IMR-90 (cell line): ENCODE data around the gene KLK8. TPM values are rescaled to one million over a fixed set of nuclear protein-coding genes. Genes with fewer than 3 reads are reported as not detected.

Experiments
- ATAC-seq: fragments of 200-7000 bp; cut with Tn5 transposase; 2 replicates; pipeline ENCODE4 v1.9.1; 2020; ENCODE audit warnings: low read depth, mild to moderate bottlenecking, moderate library complexity
- BruUV-seq: library from RNA; stranded (reverse); fragments of 400-500 nt; replicated peaks from 2 replicates; lab custom pipeline; 2021; lab: Mats Ljungman, UMichigan
- CTCF ChIA-PET: fragments of 300-600 bp; formaldehyde crosslinking; extraction: SDS; loops from one replicate; lab custom pipeline; 2021; ENCODE audit warnings: antibody characterized with exemption; lab: Yijun Ruan, JAX
- POLR2A ChIA-PET: fragments of 300-600 bp; sonication (Branson Sonifier 250); formaldehyde crosslinking; loops from one replicate; lab custom pipeline; 2022; ENCODE audit warnings: antibody characterized with exemption; ENCODE audit not compliant: unreplicated experiment; lab: Charles Lee
- DNase-seq: peaks from one replicate; pipeline ENCODE4 v3.0.0; 2013
- H2AFZ ChIP-seq: replicated peaks from 2 replicates; pipeline ENCODE3; 2013; ENCODE audit warnings: low read length, mild to moderate bottlenecking; ENCODE audit not compliant: poor library complexity
- H2AK5ac ChIP-seq: 2 replicates; pipeline ENCODE4 v1.6.1; 2013; ENCODE audit warnings: low read depth, low read length, inconsistent platforms
- H2AK9ac ChIP-seq: replicated peaks from 2 replicates; pipeline ENCODE3; 2013; ENCODE audit warnings: mild to moderate bottlenecking, low read depth, low read length, moderate library complexity; ENCODE audit not compliant: poor library complexity
- H2BK120ac ChIP-seq: 2 replicates; pipeline ENCODE4 v1.6.1; 2013; ENCODE audit warnings: low read depth, low read length, inconsistent platforms
- H2BK15ac ChIP-seq: 3 replicates; pipeline ENCODE4 v1.6.1; 2013; ENCODE audit warnings: low read depth, low read length, inconsistent platforms
- H2BK20ac ChIP-seq: 2 replicates; pipeline ENCODE4 v1.6.1; 2013; ENCODE audit warnings: low read depth, mild to moderate bottlenecking, inconsistent platforms, low read length, moderate library complexity
- H2BK5ac ChIP-seq: 2 replicates; pipeline ENCODE4 v1.6.1; 2013; ENCODE audit warnings: mild to moderate bottlenecking, low read depth, low read length, inconsistent platforms; ENCODE audit not compliant: poor library complexity, severe bottlenecking
- H3K14ac ChIP-seq: replicated peaks from 2 replicates; pipeline ENCODE4 v1.6.1; 2013; ENCODE audit warnings: low read depth, low read length, inconsistent platforms
- H3K18ac ChIP-seq: 2 replicates; pipeline ENCODE4 v1.6.1; 2013; ENCODE audit warnings: low read depth, low read length, control low read depth
- H3K23ac ChIP-seq: 2 replicates; pipeline ENCODE4 v1.6.1; 2013; ENCODE audit warnings: low read depth, low read length, inconsistent platforms
- H3K27ac ChIP-seq: 2 replicates; pipeline ENCODE4 v1.5.1; 2013; ENCODE audit warnings: mild to moderate bottlenecking, control low read depth, low read length; ENCODE audit not compliant: insufficient read depth
- H3K27me3 ChIP-seq: 2 replicates; pipeline ENCODE4 v1.6.1; 2013; ENCODE audit warnings: low read length; ENCODE audit not compliant: control insufficient read depth, insufficient read depth
- H3K36me3 ChIP-seq: 2 replicates; pipeline ENCODE4 v1.6.1; 2013; ENCODE audit warnings: low read length, mixed read lengths; ENCODE audit not compliant: control insufficient read depth, insufficient read depth
- H3K4ac ChIP-seq: 2 replicates; pipeline ENCODE4 v1.6.1; 2013; ENCODE audit warnings: low read depth, low read length, inconsistent platforms
- H3K4me1 ChIP-seq: 2 replicates; pipeline ENCODE4 v1.6.1; 2013; ENCODE audit warnings: low read length, mixed read lengths; ENCODE audit not compliant: control insufficient read depth, insufficient read depth
- H3K4me2 ChIP-seq: 2 replicates; pipeline ENCODE4 v1.6.1; 2013; ENCODE audit warnings: low read depth, mild to moderate bottlenecking, control low read depth, low read length, moderate library complexity
- H3K4me3 ChIP-seq: 2 replicates; pipeline ENCODE4 v1.5.1; 2013; ENCODE audit warnings: low read depth, mild to moderate bottlenecking, control low read depth, low read length, moderate library complexity; ENCODE audit not compliant: insufficient read depth
- H3K56ac ChIP-seq: 2 replicates; pipeline ENCODE4 v1.6.1; 2013; ENCODE audit warnings: low read length, inconsistent platforms; ENCODE audit not compliant: insufficient read depth; ENCODE audit errors: extremely low read depth
- H3K79me1 ChIP-seq, 2 experiments: 2 replicates each; pipeline ENCODE4 v1.6.1; 2013; ENCODE audit warnings: low read length in 2 of 2, inconsistent platforms in 1 of 2, low read depth in 1 of 2
- H3K9ac ChIP-seq: 2 replicates; pipeline ENCODE4 v1.6.1; 2013; ENCODE audit warnings: low read depth, low read length, control low read depth
- H3K9me1 ChIP-seq: 2 replicates; pipeline ENCODE4 v1.6.1; 2013; ENCODE audit warnings: low read length, inconsistent platforms; ENCODE audit not compliant: insufficient read depth
- H3K9me3 ChIP-seq: 2 replicates; pipeline ENCODE4 v1.6.1; 2013; ENCODE audit warnings: low read length; ENCODE audit not compliant: control insufficient read depth, insufficient read depth
- H4K20me1 ChIP-seq: 2 replicates; pipeline ENCODE4 v1.6.1; 2013; ENCODE audit warnings: low read length, inconsistent platforms; ENCODE audit not compliant: insufficient read depth
- H4K5ac ChIP-seq: 2 replicates; pipeline ENCODE4 v1.6.1; 2013; ENCODE audit warnings: mild to moderate bottlenecking, low read depth, low read length, control low read depth
- H4K8ac ChIP-seq, 2 experiments: 2 replicates each; pipeline ENCODE4 v1.6.1; 2013; ENCODE audit warnings: low read depth in 2 of 2, low read length in 2 of 2, control low read depth in 1 of 2, inconsistent platforms in 1 of 2
- H4K91ac ChIP-seq: 2 replicates; pipeline ENCODE4 v1.6.1; 2013; ENCODE audit warnings: low read depth, low read length, inconsistent platforms; ENCODE audit not compliant: insufficient read depth
- BHLHE40 ChIP-seq: fragments of 150-350 bp; IDR thresholded peaks from 2 replicates; pipeline ENCODE4 v1.6.1; 2016; ENCODE audit warnings: mild to moderate bottlenecking, low read depth, low read length
- CEBPB ChIP-seq: IDR thresholded peaks from 2 replicates; pipeline ENCODE4 v1.6.1; 2012; ENCODE audit warnings: low read depth, low read length, improper control_type of control experiment
- CHD1 ChIP-seq: IDR thresholded peaks from 2 replicates; pipeline ENCODE4 v1.6.1; 2012; ENCODE audit warnings: low read depth, low read length, improper control_type of control experiment
- CTCF ChIP-seq: conservative IDR thresholded peaks from 2 replicates; pipeline ENCODE4 v1.5.1; 2012; ENCODE audit warnings: mild to moderate bottlenecking, low read depth, low read length, improper control_type of control experiment
- ELK1 ChIP-seq: fragments of 150-350 bp; IDR thresholded peaks from 2 replicates; pipeline ENCODE4 v1.6.1; 2016; ENCODE audit warnings: low read depth, mild to moderate bottlenecking, low read length, moderate library complexity, borderline replicate concordance
- FOS ChIP-seq: fragments of 150-350 bp; IDR thresholded peaks from 2 replicates; pipeline ENCODE4 v1.6.1; 2016; ENCODE audit warnings: low read depth, low read length
- MAFK ChIP-seq: IDR thresholded peaks from 2 replicates; pipeline ENCODE4 v1.6.1; 2012; ENCODE audit warnings: low read depth, low read length, improper control_type of control experiment
- MAZ ChIP-seq: IDR thresholded peaks from 2 replicates; pipeline ENCODE4 v1.6.1; 2012; ENCODE audit warnings: low read depth, mild to moderate bottlenecking, low read length, improper control_type of control experiment, moderate library complexity, borderline replicate concordance
- MXI1 ChIP-seq: IDR thresholded peaks from 2 replicates; pipeline ENCODE4 v1.6.1; 2012; ENCODE audit warnings: low read depth, mild to moderate bottlenecking, low read length, moderate library complexity, borderline replicate concordance
- NFE2L2 ChIP-seq: fragments of 150-350 bp; IDR thresholded peaks from 2 replicates; pipeline ENCODE4 v1.6.1; 2016; ENCODE audit warnings: low read depth, mild to moderate bottlenecking, low read length
- POLR2A ChIP-seq: IDR thresholded peaks from 2 replicates; pipeline ENCODE4 v1.6.1; 2012; ENCODE audit warnings: mild to moderate bottlenecking, low read depth, low read length
- RAD21 ChIP-seq: IDR thresholded peaks from 2 replicates; pipeline ENCODE4 v1.6.1; 2012; ENCODE audit warnings: low read length, improper control_type of control experiment
- RCOR1 ChIP-seq: IDR thresholded peaks from 2 replicates; pipeline ENCODE4 v1.6.1; 2012; ENCODE audit warnings: mild to moderate bottlenecking, low read length, improper control_type of control experiment; ENCODE audit not compliant: insufficient replicate concordance
- RFX5 ChIP-seq: IDR thresholded peaks from 2 replicates; pipeline ENCODE4 v1.8.0; 2012; ENCODE audit warnings: low read depth, mild to moderate bottlenecking, low read length, moderate library complexity
- SMC3 ChIP-seq: fragments of 150-350 bp; IDR thresholded peaks from 2 replicates; pipeline ENCODE4 v1.6.1; 2016; ENCODE audit warnings: low read depth, mild to moderate bottlenecking, antibody characterized with exemption, low read length, moderate library complexity
- USF2 ChIP-seq: fragments of 150-350 bp; IDR thresholded peaks from 2 replicates; pipeline ENCODE4 v1.6.1; 2017; ENCODE audit warnings: mild to moderate bottlenecking, antibody characterized with exemption, low read length, low read depth
- WGBS, 2 experiments: methylation state at CpG; one replicate each; pipeline versions ENCODE4 v1.1.5 to v1.1.7; 2013; ENCODE audit warnings: missing lambda C conversion rate in 2 of 2; ENCODE audit not compliant: insufficient read length in 1 of 2; ENCODE audit errors: extremely low coverage in 2 of 2; 5-methylcytosine and 5-hydroxymethylcytosine counted together
- dilution Hi-C: fragments of 300-500 bp; cut with HindIII; formaldehyde crosslinking; loops from one replicate; pipeline ENCODE4 v1.14.3; 2018; ENCODE audit warnings: low sequenced_read_pairs; ENCODE audit not compliant: unreplicated experiment
- in situ Hi-C: fragments of 300-500 bp; cut with MboI; formaldehyde crosslinking; loops from 3 replicates; pipeline ENCODE4 v1.14.3; 2019; ENCODE audit warnings: low sequenced_read_pairs, inconsistent platforms, mixed read lengths
- intact Hi-C: fragments of 100-400 bp; cut with micrococcal nuclease; formaldehyde crosslinking; loops from 2 replicates; pipeline ENCODE4 v1.10.0; 2022
- polyA plus RNA-seq, 3 experiments: library from polyadenylated mRNA; depleted of rRNA; stranded (reverse); fragments of >200 nt; gene quantifications; 2 replicates each; pipeline ENCODE4 v1.2.3, GENCODE V29; 2012; ENCODE audit warnings: low replicate concordance in 1 of 3
- total RNA-seq: library from RNA; depleted of rRNA; stranded (reverse); fragments of >200 nt; gene quantifications from 2 replicates; pipeline ENCODE4 v1.2.3, GENCODE V29; 2012

KLK8 gene
- total and polyA plus RNA-seq, 2 of the 4 experiments (the other 2 are of a cell fraction): not detected

- WGBS, 2 experiments: 14% methylated on average over 4 of the region's 14 CpGs; no CpG with 5 or more reads in 1 of the 2 experiments
- in situ Hi-C loops (no loop called here), intact Hi-C loops (no loop called here), dilution Hi-C loops (no loop called here)
- no peak overlapping the region for H3K18ac ChIP-seq
- no TSS peak for BruUV-seq
- no peak overlapping the region for H3K14ac ChIP-seq
- H2BK120ac ChIP-seq: no peak overlapping the region
- no peak overlapping the region for H3K23ac ChIP-seq
- no peak overlapping the region for H3K9ac ChIP-seq
- H4K20me1 ChIP-seq: no peaks in the 10 kb centered on the region
- ATAC-seq (no peak), DNase-seq (no peak)
- H2BK20ac ChIP-seq: no peak overlapping the region
- no peak overlapping the region for H3K4ac ChIP-seq
- H3K4me2 ChIP-seq: no peak overlapping the region
- no peaks in the 10 kb centered on the region for H3K27me3 ChIP-seq
- H2AK5ac ChIP-seq: no peak overlapping the region
- no peaks in the 10 kb centered on the region for H3K9me1 ChIP-seq
- CTCF ChIA-PET: no interaction called here
- no peak overlapping the region for H3K27ac ChIP-seq
- H4K91ac ChIP-seq: no peak overlapping the region
- no peak overlapping the region for H2BK5ac ChIP-seq
- H2AFZ ChIP-seq: no peak overlapping the region
- POLR2A ChIA-PET: no interaction called here
- no peak overlapping the region for H2AK9ac ChIP-seq
- no peak overlapping the region for H3K56ac ChIP-seq
- H2BK15ac ChIP-seq: no peak overlapping the region
- no peak for TF ChIP-seq FOS
- no peak for TF ChIP-seq CEBPB
- no peak for TF ChIP-seq USF2
- no peak for TF ChIP-seq RAD21
- TF ChIP-seq CHD1: no peak
- TF ChIP-seq CTCF: no peak
- TF ChIP-seq POLR2A: no peak
- no peak for TF ChIP-seq BHLHE40
- no peak for TF ChIP-seq ELK1
- no peak for TF ChIP-seq SMC3
- TF ChIP-seq MAZ: no peak
- no peak for TF ChIP-seq RCOR1
- no peak for TF ChIP-seq MXI1
- TF ChIP-seq RFX5: no peak
- no peak for TF ChIP-seq MAFK
- TF ChIP-seq NFE2L2: no peak
- H4K8ac ChIP-seq: no peak overlapping the region
- peaks cover 4% of the 10 kb centered on the region; the same call in 1 of the 2 replicates for H3K9me3 ChIP-seq
- no peaks in the 10 kb centered on the region for H3K36me3 ChIP-seq
- H3K4me3 ChIP-seq: no peak overlapping the region
- H3K79me1 ChIP-seq: no peaks in the 10 kb centered on the region
- H4K5ac ChIP-seq: no peak overlapping the region
- H3K4me1 ChIP-seq: no peaks in the 10 kb centered on the region
These were observed 25.9 kb upstream of the KLK8 start for GRCh38 chr19:51027126-51027806.
